ENCODE results near the gene RBM15B. TPM values are rescaled to one million over a fixed set of nuclear protein-coding genes. Genes with fewer than 3 reads are reported as not detected.
A peak's percentile ranks its signal among the peaks of the same experiment; 100 is the strongest.
"Not testable (repeated sequence)": the region's sequence is repeated elsewhere in the genome, so short reads cannot be mapped to it uniquely, and the experiment has no call there.

Gene RBM15B
- total RNA-seq, 1 donor from 2014 or later, result 38.5 TPM

DNA sequence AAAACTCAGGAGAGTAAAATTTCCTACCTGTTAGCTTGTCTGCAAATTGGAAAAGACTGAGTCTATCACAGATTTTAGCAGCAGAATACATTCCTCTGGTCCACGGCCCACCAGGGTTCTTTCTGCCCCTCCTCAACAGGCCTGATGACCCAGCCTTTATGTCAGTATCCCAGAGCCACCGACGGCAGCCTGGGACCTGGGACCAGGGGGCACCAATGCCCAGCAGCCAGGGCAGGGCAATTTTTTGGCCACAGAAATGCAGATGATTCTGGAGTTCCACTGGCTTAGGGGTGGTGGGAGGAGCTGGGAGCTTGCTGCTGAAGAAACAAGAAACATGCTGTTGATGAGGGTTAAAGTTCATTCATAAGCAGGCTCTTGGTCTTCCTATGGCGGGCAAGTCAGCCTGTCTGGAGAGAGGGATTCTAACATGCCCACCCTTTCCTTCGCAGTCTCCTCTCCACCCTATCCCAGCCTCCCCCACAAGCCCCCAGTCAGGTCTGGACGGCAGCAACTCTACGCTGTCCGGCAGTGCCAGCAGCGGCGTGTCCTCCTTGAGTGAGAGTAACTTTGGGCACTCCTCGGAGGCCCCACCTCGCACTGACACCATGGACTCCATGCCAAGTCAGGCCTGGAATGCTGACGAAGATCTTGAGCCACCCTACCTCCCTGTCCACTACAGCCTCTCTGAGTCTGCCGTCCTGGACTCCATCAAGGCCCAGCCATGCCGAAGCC lies 10.3 kb upstream of the RBM15B start:
- no peak overlapping the region for H3K4me3 Mint-ChIP-seq
- H3K9me3 Mint-ChIP-seq, result no peaks in the 10 kb centered on the region
- DNase-seq (ENCODE audit: low spot score), result no peak
- H3K27me3 Mint-ChIP-seq (ENCODE audit: insufficient read depth), result peaks cover 2% of the 10 kb centered on the region
- peaks cover 13% of the 10 kb centered on the region for H3K36me3 Mint-ChIP-seq (ENCODE audit: low read depth)
- peaks cover 18% of the 10 kb centered on the region for H3K4me1 Mint-ChIP-seq (ENCODE audit: low read depth)
- intact Hi-C loops (cut with micrococcal nuclease), result loop anchor here (10.0 kb wide), 1 partner anchor 674 kb away; the partner anchor contains the start of gene DUSP7
- no peak overlapping the region for H3K27ac Mint-ChIP-seq

GRCh38 chr3:51381333-51381705 lies 9.8 kb upstream of the RBM15B start:
- DNase-seq (ENCODE audit: low spot score), result no peak
- intact Hi-C loops (cut with micrococcal nuclease), result loop anchor here (10.0 kb wide), 1 partner anchor 673 kb away; the partner anchor contains the start of gene DUSP7
- H3K27me3 Mint-ChIP-seq (ENCODE audit: insufficient read depth), result peaks cover 2% of the 10 kb centered on the region
- H3K4me3 Mint-ChIP-seq, result no peak overlapping the region
- H3K36me3 Mint-ChIP-seq (ENCODE audit: low read depth), result peaks cover 19% of the 10 kb centered on the region
- H3K4me1 Mint-ChIP-seq (ENCODE audit: low read depth), result peaks cover 23% of the 10 kb centered on the region
- H3K9me3 Mint-ChIP-seq, result no peaks in the 10 kb centered on the region
- H3K27ac Mint-ChIP-seq, result no peak overlapping the region

GRCh38 chr3:51382076-51382745 lies 8.9 kb upstream of the RBM15B start:
- Mint-ChIP-seq H3K27ac (peak overlapping the region; percentile 44), H3K9me3 (no peaks in the 10 kb centered on the region), H3K27me3 (ENCODE audit: insufficient read depth) (peaks cover 2% of the 10 kb centered on the region), H3K4me1 (ENCODE audit: low read depth) (peaks cover 30% of the 10 kb centered on the region), H3K36me3 (ENCODE audit: low read depth) (peaks cover 22% of the 10 kb centered on the region), H3K4me3 (no peak overlapping the region)
- intact Hi-C loops (cut with micrococcal nuclease), result loop anchor here (10.0 kb wide), 1 partner anchor 673 kb away; the partner anchor contains the start of gene DUSP7
- no peak for DNase-seq (ENCODE audit: low spot score)

DNA sequence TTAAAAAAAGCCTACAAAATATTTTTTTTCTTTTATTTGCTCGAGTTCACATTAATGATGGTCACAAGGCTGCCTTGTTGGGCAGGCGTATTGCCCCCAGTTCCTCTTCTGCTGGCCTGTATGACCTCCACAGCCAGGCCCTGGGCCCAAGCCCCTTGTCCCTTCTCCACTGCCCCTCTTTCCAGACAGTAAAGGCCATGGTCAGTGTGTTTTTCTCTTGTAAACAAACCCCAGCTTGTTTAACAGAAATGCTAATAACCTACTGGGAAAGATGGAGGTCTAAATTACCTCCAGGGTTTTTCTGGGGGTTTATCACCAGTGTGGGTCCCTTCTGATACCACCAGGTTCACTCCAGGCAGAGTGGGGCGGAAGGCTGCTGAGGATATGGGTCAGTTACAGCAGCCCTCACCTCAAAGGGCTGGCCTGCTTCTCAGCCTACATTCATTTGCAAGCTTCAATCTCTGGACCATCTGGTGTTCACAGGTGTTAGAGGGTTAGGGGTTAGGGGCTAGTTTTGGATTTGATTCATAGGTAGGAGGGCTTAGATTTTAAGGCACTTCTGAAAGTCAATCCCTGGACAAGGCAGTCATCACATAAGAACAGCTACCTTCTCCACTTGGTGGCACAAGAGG lies 8.0 kb upstream of the RBM15B start:
- no peak for DNase-seq (ENCODE audit: low spot score)
- H3K4me3 Mint-ChIP-seq, result peak overlapping the region; percentile 99
- peaks cover 28% of the 10 kb centered on the region for H3K36me3 Mint-ChIP-seq (ENCODE audit: low read depth)
- intact Hi-C loops (cut with micrococcal nuclease), result loop anchor here (1.0 to 10.0 kb wide), 2 partner anchors 155 to 672 kb away; partner anchors contain the start of genes DUSP7 and RAD54L2
- peaks cover 2% of the 10 kb centered on the region for H3K27me3 Mint-ChIP-seq (ENCODE audit: insufficient read depth)
- H3K4me1 Mint-ChIP-seq (ENCODE audit: low read depth), result peaks cover 37% of the 10 kb centered on the region
- H3K27ac Mint-ChIP-seq, result no peak overlapping the region
- H3K9me3 Mint-ChIP-seq, result no peaks in the 10 kb centered on the region

DNA sequence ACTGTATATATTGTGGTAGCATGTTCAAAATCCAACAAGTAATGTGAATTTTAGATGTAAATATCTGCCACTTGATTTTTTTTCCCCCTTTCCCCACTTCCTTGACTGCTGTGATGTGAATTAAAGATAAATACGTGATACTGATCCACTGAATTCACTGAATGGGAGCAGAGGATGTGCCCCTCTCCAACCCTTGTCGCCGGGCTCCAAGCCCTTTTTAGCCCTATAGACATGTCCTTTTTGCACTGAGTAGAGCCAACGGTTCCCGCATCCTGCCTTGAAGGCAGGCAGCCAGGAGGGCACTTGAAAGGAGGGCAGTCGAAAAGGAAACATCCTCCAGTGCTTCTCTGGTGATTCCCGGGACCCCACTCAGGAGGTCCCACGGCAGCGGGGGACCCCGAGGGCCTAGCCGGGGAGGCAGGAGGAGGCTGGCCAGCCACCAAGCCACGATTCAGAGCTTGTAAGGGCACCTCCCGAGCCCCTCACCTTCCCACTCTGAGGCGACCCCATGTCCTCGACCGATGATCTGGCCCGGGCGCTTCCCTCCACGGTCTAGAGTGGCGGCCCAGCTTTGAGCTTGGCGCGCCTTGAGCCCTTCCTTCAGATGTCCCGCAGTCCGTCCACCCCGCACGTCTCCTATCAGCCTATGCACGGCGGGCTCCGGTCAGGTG lies 6.9 kb upstream of the RBM15B start:
- Mint-ChIP-seq H3K4me1 (ENCODE audit: low read depth) (peaks cover 48% of the 10 kb centered on the region), H3K27ac (peak overlapping the region; percentile 98), H3K27me3 (ENCODE audit: insufficient read depth) (no peaks in the 10 kb centered on the region), H3K9me3 (no peaks in the 10 kb centered on the region), H3K4me3 (peak overlapping the region; percentile 99), H3K36me3 (ENCODE audit: low read depth) (peaks cover 33% of the 10 kb centered on the region)
- DNase-seq (ENCODE audit: low spot score), result no peak
- intact Hi-C loops (cut with micrococcal nuclease), result loop anchor here (2.0 to 10.0 kb wide), 3 partner anchors 671 to 1025 kb away; partner anchors contain the start of genes DOCK3, DUSP7 and TMEM115

DNA sequence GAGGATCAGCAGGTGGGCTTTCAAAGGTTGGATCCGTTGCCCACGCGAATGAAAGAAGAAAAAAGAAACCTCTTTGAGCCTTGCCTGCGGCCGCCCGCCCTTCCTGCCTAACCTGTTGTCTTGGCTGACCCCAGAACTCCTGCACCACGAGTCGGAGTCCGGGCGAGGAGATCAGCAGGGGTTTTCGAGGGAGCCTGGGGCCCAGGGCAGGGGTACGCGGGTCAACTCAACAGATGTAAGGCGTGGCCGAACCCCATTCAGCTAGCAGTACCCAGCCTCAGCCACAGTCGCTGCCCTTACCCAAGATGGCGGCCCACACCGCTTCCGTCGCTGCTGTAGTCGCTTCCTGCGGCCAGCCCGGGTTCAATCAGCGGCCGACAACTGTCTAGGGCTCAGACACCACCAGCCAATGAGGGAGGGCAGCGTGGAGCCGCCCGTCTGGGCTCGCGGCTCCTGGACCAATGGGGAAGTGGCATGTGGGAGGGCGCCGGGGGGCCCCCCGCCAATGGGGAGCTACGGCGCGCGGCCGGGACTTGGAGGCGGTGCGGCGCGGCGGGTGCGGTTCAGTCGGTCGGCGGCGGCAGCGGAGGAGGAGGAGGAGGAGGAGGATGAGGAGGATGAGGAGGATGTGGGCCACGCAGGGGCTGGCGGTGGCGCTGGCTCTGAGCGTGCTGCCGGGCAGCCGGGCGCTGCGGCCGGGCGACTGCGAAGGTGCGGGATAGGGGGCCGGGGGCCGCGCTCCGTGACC lies 6.2 kb upstream of the RBM15B start, which contains the start of gene MANF:
TSS of gene MANF (plus strand) at position 566 of the 748 bp plus-strand sequence. CDS start at position 618, 52 bp downstream.
- DNase-seq (ENCODE audit: low spot score), result peak; percentile 98
- H3K27me3 Mint-ChIP-seq (ENCODE audit: insufficient read depth), result no peaks in the 10 kb centered on the region
- peaks cover 36% of the 10 kb centered on the region for H3K36me3 Mint-ChIP-seq (ENCODE audit: low read depth)
- no peaks in the 10 kb centered on the region for H3K9me3 Mint-ChIP-seq
- peaks cover 54% of the 10 kb centered on the region for H3K4me1 Mint-ChIP-seq (ENCODE audit: low read depth)
- peak within 1 kb of the TSS; percentile 98 for H3K27ac Mint-ChIP-seq
- peak within 1 kb of the TSS; percentile 99 for H3K4me3 Mint-ChIP-seq
- intact Hi-C loops (cut with micrococcal nuclease), result loop anchor here (1.0 to 10.0 kb wide), 10 partner anchors 114 to 1048 kb away; partner anchors contain the start of genes DOCK3, DUSP7, HEMK1 and TEX264

DNA sequence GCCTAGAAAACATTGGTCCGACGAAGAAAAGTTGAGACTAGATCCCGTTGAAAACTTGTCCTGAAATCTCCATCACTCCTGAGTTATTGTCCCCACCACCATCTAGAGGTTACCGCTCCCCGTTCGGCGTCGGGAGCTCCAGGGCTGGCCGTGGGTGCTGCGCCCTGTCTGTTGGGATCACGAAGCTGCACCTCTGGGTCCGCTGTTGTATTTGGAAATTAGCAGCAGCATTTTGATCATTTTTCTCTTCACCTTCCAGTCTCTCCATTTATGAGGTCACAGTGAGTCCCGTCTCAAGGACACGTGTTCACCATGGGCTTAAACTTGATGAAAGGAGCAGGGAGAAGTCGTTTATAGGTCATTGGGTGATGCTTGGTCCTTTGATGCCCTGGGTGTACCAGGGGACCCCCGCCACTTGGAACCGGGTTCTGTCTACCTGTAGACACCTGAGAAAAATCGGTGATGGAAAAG lies 5.4 kb upstream of the RBM15B start:
- DNase-seq (ENCODE audit: low spot score), result no peak
- Mint-ChIP-seq H3K36me3 (ENCODE audit: low read depth) (peaks cover 36% of the 10 kb centered on the region), H3K27ac (peak overlapping the region; percentile 94), H3K4me1 (ENCODE audit: low read depth) (peaks cover 60% of the 10 kb centered on the region), H3K27me3 (ENCODE audit: insufficient read depth) (no peaks in the 10 kb centered on the region), H3K4me3 (peak overlapping the region; percentile 99), H3K9me3 (no peaks in the 10 kb centered on the region)
- intact Hi-C loops (cut with micrococcal nuclease), result loop anchor here (1.0 to 10.0 kb wide), 10 partner anchors 114 to 1048 kb away; partner anchors contain the start of genes DOCK3, DUSP7, HEMK1 and TEX264

DNA sequence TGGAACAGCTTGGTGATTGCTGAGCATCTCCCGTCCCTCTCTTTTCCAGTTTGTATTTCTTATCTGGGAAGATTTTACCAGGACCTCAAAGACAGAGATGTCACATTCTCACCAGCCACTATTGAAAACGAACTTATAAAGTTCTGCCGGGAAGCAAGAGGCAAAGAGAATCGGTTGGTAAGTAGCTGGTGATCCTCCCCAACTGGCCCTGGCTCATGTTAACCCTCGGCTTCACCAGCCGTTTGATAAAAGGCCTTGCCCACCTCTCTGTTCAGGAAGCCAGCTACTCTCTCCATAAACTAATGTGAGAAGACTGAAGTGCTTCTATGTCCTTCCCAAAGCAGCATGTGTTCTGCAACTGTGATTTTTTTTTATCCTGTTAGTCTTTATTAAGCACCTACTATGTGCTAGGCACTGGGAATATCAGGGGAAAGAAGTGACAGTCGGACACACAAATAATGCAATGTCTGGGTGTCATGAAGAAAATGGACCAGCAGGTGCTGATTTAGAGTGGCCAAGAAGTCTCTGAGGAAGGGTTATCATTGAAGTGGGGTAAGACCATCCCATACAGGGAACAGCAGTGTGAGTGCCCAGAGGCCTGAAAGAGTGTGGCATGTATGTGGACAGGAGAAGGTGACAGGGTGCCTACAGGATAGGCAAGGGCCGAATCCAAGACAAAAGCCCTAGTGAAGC lies 4.8 kb upstream of the RBM15B start:
- Mint-ChIP-seq H3K9me3 (no peaks in the 10 kb centered on the region), H3K4me1 (ENCODE audit: low read depth) (peaks cover 62% of the 10 kb centered on the region), H3K27me3 (ENCODE audit: insufficient read depth) (no peaks in the 10 kb centered on the region), H3K36me3 (ENCODE audit: low read depth) (peaks cover 36% of the 10 kb centered on the region), H3K27ac (peak overlapping the region; percentile 94), H3K4me3 (peak overlapping the region; percentile 99)
- intact Hi-C loops (cut with micrococcal nuclease), result loop anchor here (5.0 to 10.0 kb wide), 3 partner anchors 414 to 1049 kb away; partner anchors contain the start of gene DUSP7
- DNase-seq (ENCODE audit: low spot score), result no peak

GRCh38 chr3:51386852-51387229 lies 4.2 kb upstream of the RBM15B start:
- H3K4me1 Mint-ChIP-seq (ENCODE audit: low read depth), result peaks cover 62% of the 10 kb centered on the region
- no peak for DNase-seq (ENCODE audit: low spot score)
- peak overlapping the region; percentile 99 for H3K4me3 Mint-ChIP-seq
- H3K36me3 Mint-ChIP-seq (ENCODE audit: low read depth), result peaks cover 36% of the 10 kb centered on the region
- intact Hi-C loops (cut with micrococcal nuclease), result loop anchor here (5.0 to 10.0 kb wide), 3 partner anchors 415 to 1050 kb away; partner anchors contain the start of gene DUSP7
- H3K27me3 Mint-ChIP-seq (ENCODE audit: insufficient read depth), result no peaks in the 10 kb centered on the region
- H3K9me3 Mint-ChIP-seq, result no peaks in the 10 kb centered on the region
- H3K27ac Mint-ChIP-seq, result peak overlapping the region; percentile 40

DNA sequence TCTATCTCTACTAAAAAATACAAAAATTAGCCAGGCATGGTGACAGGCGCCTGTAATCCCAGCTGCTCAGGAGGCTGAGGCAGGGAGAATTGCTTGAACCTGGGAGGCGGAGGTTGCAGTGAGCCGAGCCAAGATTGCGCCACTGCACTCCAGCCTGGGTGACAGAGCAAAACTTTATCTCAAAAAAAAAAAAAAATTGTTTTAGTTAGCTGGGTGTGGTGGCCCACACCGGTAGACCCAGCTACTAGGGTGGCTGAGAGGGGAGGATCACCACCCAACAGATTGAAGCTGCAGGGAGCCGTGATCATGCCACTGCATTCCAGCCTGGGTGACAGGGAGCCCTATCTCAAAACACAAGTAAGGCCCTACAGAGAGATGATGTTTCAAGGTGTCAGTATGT lies 3.8 kb upstream of the RBM15B start:
- intact Hi-C loops (cut with micrococcal nuclease), result loop anchor here (5.0 to 10.0 kb wide), 3 partner anchors 415 to 1050 kb away; partner anchors contain the start of gene DUSP7

More for the DNA sequence above, 3.8 kb upstream of the RBM15B start:
- peak overlapping the region; percentile 40 for H3K27ac Mint-ChIP-seq
- peak overlapping the region; percentile 99 for H3K4me3 Mint-ChIP-seq
- not testable (repeated sequence) for H3K27me3 Mint-ChIP-seq (ENCODE audit: insufficient read depth); H3K9me3 Mint-ChIP-seq; DNase-seq (ENCODE audit: low spot score)
- peaks cover 36% of the 10 kb centered on the region for H3K36me3 Mint-ChIP-seq (ENCODE audit: low read depth)
- peaks cover 62% of the 10 kb centered on the region for H3K4me1 Mint-ChIP-seq (ENCODE audit: low read depth)
